PC-9 (cell line): ENCODE results near the gene NPM3. TPM values are rescaled to one million over a fixed set of nuclear protein-coding genes. Genes with fewer than 3 reads are reported as not detected.

ENCODE experiments used
- BruUV-seq: library from RNA; stranded (reverse); fragments of 400-500 nt; replicated peaks from 2 replicates; lab custom pipeline; 2021; lab: Mats Ljungman, UMichigan
- CTCF ChIA-PET: fragments of 300-600 bp; sonication (Branson Sonifier 250); formaldehyde crosslinking; loops from one replicate; lab custom pipeline; 2022; ENCODE audit warnings: antibody characterized with exemption; lab: Charles Lee
- POLR2A ChIA-PET: fragments of 300-600 bp; sonication (Branson Sonifier 250); formaldehyde crosslinking; loops from one replicate; lab custom pipeline; 2022; ENCODE audit warnings: antibody characterized with exemption; ENCODE audit not compliant: unreplicated experiment; lab: Charles Lee
- DNase-seq, 2 experiments: peaks; one replicate each; pipeline versions ENCODE4 v3.0.0 to v3.0.0-alpha.2; 2015 to 2022; ENCODE audit warnings: mixed read lengths in 1 of 2
- H2AFZ ChIP-seq: fragments of 200-600 bp; sonication (generic); 2 replicates; pipeline ENCODE4 v1.8.1; 2017; ENCODE audit warnings: antibody characterized with exemption
- H3F3A ChIP-seq: fragments of 200-600 bp; sonication (generic); 2 replicates; pipeline ENCODE4 v1.8.1; 2017; ENCODE audit warnings: antibody characterized with exemption, mild to moderate bottlenecking, low read depth; ENCODE audit not compliant: insufficient read depth
- H3K27ac ChIP-seq: fragments of 200-600 bp; sonication (generic); 2 replicates; pipeline ENCODE4 v1.6.1; 2016; ENCODE audit warnings: mixed run types
- H3K27me3 ChIP-seq: fragments of 200-600 bp; sonication (generic); 2 replicates; pipeline ENCODE4 v1.6.1; 2016; ENCODE audit warnings: low read depth, mixed run types; ENCODE audit not compliant: insufficient read depth
- H3K36me3 ChIP-seq: fragments of 200-600 bp; sonication (generic); 2 replicates; pipeline ENCODE4 v1.6.1; 2016; ENCODE audit warnings: low read depth, mixed run types
- H3K4me1 ChIP-seq: fragments of 200-600 bp; sonication (generic); replicated peaks from 2 replicates; pipeline ENCODE4 v1.6.1; 2016; ENCODE audit warnings: mixed run types; ENCODE audit not compliant: insufficient read depth
- H3K4me2 ChIP-seq: fragments of 200-600 bp; sonication (generic); 2 replicates; pipeline ENCODE4 v1.6.1; 2017; ENCODE audit warnings: mixed run types
- H3K4me3 ChIP-seq: fragments of 200-600 bp; sonication (generic); 2 replicates; pipeline ENCODE4 v1.6.1; 2016; ENCODE audit warnings: mixed run types
- H3K79me2 ChIP-seq: fragments of 200-600 bp; sonication (generic); 2 replicates; pipeline ENCODE4 v1.6.1; 2017; ENCODE audit warnings: low read depth, mixed run types
- H3K9me2 ChIP-seq: fragments of 200-600 bp; sonication (generic); 2 replicates; pipeline ENCODE4 v1.8.1; 2017; ENCODE audit warnings: mild to moderate bottlenecking; ENCODE audit not compliant: insufficient read depth
- H3K9me3 ChIP-seq: fragments of 200-600 bp; sonication (generic); 2 replicates; pipeline ENCODE4 v1.8.1; 2016; ENCODE audit warnings: low read depth; ENCODE audit not compliant: insufficient read depth
- H4K20me1 ChIP-seq: fragments of 200-600 bp; sonication (generic); 2 replicates; pipeline ENCODE4 v1.8.1; 2017; ENCODE audit not compliant: insufficient read depth
- CTCF ChIP-seq: fragments of 200-600 bp; sonication (generic); conservative IDR thresholded peaks from 2 replicates; pipeline ENCODE4 v1.6.1; 2017; ENCODE audit warnings: mixed run types, antibody characterized with exemption, mild to moderate bottlenecking, moderate library complexity
- EZH2 ChIP-seq: fragments of 200-600 bp; sonication (generic); IDR thresholded peaks from 2 replicates; pipeline ENCODE4 v1.8.0; 2017; ENCODE audit warnings: antibody characterized with exemption, low read depth
- intact Hi-C: fragments of 100-400 bp; cut with micrococcal nuclease; formaldehyde crosslinking; loops from one replicate; pipeline ENCODE4 v1.10.0; 2022; ENCODE audit not compliant: unreplicated experiment
- total RNA-seq: library from RNA; stranded (reverse); gene quantifications from 2 replicates; pipeline ENCODE4 v1.2.3, GENCODE V29; 2021

Gene NPM3
- total RNA-seq, 1 experiment from 2014 or later = 36.1 TPM

GRCh38 chr10:101736666-101737065 is 46.6 kb downstream of the NPM3 start:
- ChIA-PET CTCF (no interaction called here), POLR2A (no interaction called here)
- H3K4me1 ChIP-seq = no peaks in the 10 kb centered on the region
- no peak overlapping the region for H3K4me2 ChIP-seq
- no peaks in the 10 kb centered on the region for H3F3A ChIP-seq
- no peaks in the 10 kb centered on the region for H3K27me3 ChIP-seq
- no peak overlapping the region for H2AFZ ChIP-seq
- no peak for DNase-seq
- no peak overlapping the region for H3K4me3 ChIP-seq
- no peaks in the 10 kb centered on the region for H3K36me3 ChIP-seq
- no TSS peak for BruUV-seq
- intact Hi-C loops = no loop called here
- no peaks in the 10 kb centered on the region for H4K20me1 ChIP-seq
- H3K9me3 ChIP-seq = no peaks in the 10 kb centered on the region
- no peak for TF ChIP-seq CTCF
- TF ChIP-seq EZH2 = no peak
- H3K9me2 ChIP-seq = no peaks in the 10 kb centered on the region
- H3K27ac ChIP-seq = no peak overlapping the region
- H3K79me2 ChIP-seq = no peaks in the 10 kb centered on the region

GRCh38 chr10:101732096-101732495 is 51.1 kb downstream of the NPM3 start:
- H4K20me1 ChIP-seq = no peaks in the 10 kb centered on the region
- BruUV-seq = no TSS peak
- no peaks in the 10 kb centered on the region for H3K4me1 ChIP-seq
- POLR2A ChIA-PET = no interaction called here
- no peaks in the 10 kb centered on the region for H3K9me3 ChIP-seq
- no peaks in the 10 kb centered on the region for H3K36me3 ChIP-seq
- no peak overlapping the region for H2AFZ ChIP-seq
- H3K27me3 ChIP-seq = no peaks in the 10 kb centered on the region
- H3K79me2 ChIP-seq = no peaks in the 10 kb centered on the region
- no peak for DNase-seq
- H3K4me3 ChIP-seq = no peak overlapping the region
- H3K4me2 ChIP-seq = no peak overlapping the region
- TF ChIP-seq CTCF (no peak), EZH2 (no peak)
- no peaks in the 10 kb centered on the region for H3F3A ChIP-seq
- no peak overlapping the region for H3K27ac ChIP-seq
- no peaks in the 10 kb centered on the region for H3K9me2 ChIP-seq
- CTCF ChIA-PET = no interaction called here
- intact Hi-C loops = no loop called here

Other genes starting within 250 kb of the NPM3 start
- 30.3 and 31.5 TPM in 2 replicates for gene POLL, start 195.2 kb downstream of the NPM3 start, total RNA-seq
- gene DPCD, start 195.1 kb downstream of the NPM3 start, total RNA-seq = 20.3 and 21.5 TPM in 2 replicates
- gene FBXW4, start 88.3 kb downstream of the NPM3 start, total RNA-seq = 34.9 and 38.2 TPM in 2 replicates
- gene FGF8, start 7.3 kb downstream of the NPM3 start, total RNA-seq = not detected in 2 replicates
- 79.8 and 82.0 TPM in 2 replicates for gene OGA, start 35.0 kb upstream of the NPM3 start, total RNA-seq
- 4.0 and 5.1 TPM in 2 replicates for gene KCNIP2, start 60.4 kb upstream of the NPM3 start, total RNA-seq